Measurements from ENCODE around the gene EPS15. TPM values are rescaled to one million over a fixed set of nuclear protein-coding genes. Genes with fewer than 3 reads are reported as not detected.
A peak's percentile ranks its signal among the peaks of the same experiment; 100 is the strongest.
"Not testable (repeated sequence)": the region's sequence is repeated elsewhere in the genome, so short reads cannot be mapped to it uniquely, and the experiment has no call there.

EPS15 gene
- total RNA-seq, 1 donor from 2014 or later = 55.0 TPM

DNA sequence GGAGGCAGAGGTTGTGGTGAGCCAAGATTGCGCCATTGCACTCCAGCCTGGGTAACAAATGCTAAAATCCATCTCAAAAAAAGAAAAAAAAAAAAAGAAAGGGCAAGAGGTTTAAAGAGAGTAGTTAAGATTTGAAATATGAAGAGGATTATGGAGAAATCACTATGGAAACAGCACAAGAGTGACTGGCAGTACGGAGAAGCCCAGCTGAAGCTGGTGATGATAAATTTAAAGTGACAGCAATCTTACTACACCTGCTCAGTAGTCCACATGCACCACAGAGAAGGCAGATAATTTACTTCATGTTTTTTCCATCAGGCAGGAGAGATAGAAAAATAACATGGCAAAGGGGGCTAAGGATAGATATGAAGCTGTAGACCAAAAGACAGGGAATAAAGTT lies 56.8 kb downstream of the EPS15 start:
- peaks cover 46% of the 10 kb centered on the region for H3K36me3 Mint-ChIP-seq (ENCODE audit: low read depth)
- H3K4me3 Mint-ChIP-seq; DNase-seq; H3K27ac Mint-ChIP-seq; H3K4me1 Mint-ChIP-seq; intact Hi-C loops (cut with micrococcal nuclease); H3K27me3 Mint-ChIP-seq; H3K9me3 Mint-ChIP-seq: not testable (repeated sequence)

- intact Hi-C loops (cut with micrococcal nuclease) = no loop called here
- no peaks in the 10 kb centered on the region for H3K9me3 Mint-ChIP-seq
- H3K4me1 Mint-ChIP-seq = no peaks in the 10 kb centered on the region
- no peaks in the 10 kb centered on the region for H3K27me3 Mint-ChIP-seq
- no peak overlapping the region for H3K27ac Mint-ChIP-seq
- H3K4me3 Mint-ChIP-seq = no peak overlapping the region
- no peak for DNase-seq
- H3K36me3 Mint-ChIP-seq (ENCODE audit: low read depth) = peaks cover 33% of the 10 kb centered on the region
Measured at GRCh38 chr1:51454554-51454953, 64.5 kb downstream of the EPS15 start.

DNA sequence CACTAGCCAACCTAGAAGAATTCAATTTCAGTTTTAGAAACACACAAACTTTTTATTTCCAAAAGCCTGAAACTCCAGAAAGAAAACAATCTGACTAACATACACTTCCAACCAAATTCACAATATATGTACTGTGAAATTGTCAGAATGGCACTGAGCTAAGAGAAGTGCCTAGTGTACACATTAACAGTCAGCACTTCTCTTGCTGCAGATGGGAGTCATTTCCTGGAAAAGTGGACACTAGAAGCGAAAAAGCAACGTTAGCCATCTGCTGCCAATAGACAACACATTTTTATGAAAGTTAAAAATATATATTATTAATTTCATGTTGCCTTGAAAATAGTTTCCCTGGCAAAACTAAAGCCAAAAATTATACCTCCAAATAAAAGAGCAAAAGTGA lies 66.1 kb downstream of the EPS15 start:
- DNase-seq = no peak

GRCh38 chr1:51448844-51449454 lies 70.1 kb downstream of the EPS15 start:
- intact Hi-C loops (cut with micrococcal nuclease) = loop anchor here (10.0 kb wide), 1 partner anchor 316 kb away; no protein-coding TSS in a partner anchor
- DNase-seq, H3K27me3 Mint-ChIP-seq, H3K4me1 Mint-ChIP-seq, H3K9me3 Mint-ChIP-seq, H3K4me3 Mint-ChIP-seq, H3K27ac Mint-ChIP-seq: not testable (repeated sequence)
- H3K36me3 Mint-ChIP-seq (ENCODE audit: low read depth) = peaks cover 40% of the 10 kb centered on the region

More for the DNA sequence above, 66.1 kb downstream of the EPS15 start:
- Mint-ChIP-seq H3K27me3 (no peaks in the 10 kb centered on the region), H3K4me3 (no peak overlapping the region), H3K27ac (no peak overlapping the region), H3K4me1 (peaks cover under 1% of the 10 kb centered on the region), H3K9me3 (no peaks in the 10 kb centered on the region), H3K36me3 (ENCODE audit: low read depth) (peaks cover 35% of the 10 kb centered on the region)
- intact Hi-C loops (cut with micrococcal nuclease) = no loop called here

GRCh38 chr1:51445351-51446090 lies 73.5 kb downstream of the EPS15 start:
- Mint-ChIP-seq H3K4me1 (peaks cover 20% of the 10 kb centered on the region), H3K9me3 (no peaks in the 10 kb centered on the region), H3K27ac (no peak overlapping the region), H3K36me3 (ENCODE audit: low read depth) (peaks cover 50% of the 10 kb centered on the region), H3K27me3 (no peaks in the 10 kb centered on the region), H3K4me3 (no peak overlapping the region)
- intact Hi-C loops (cut with micrococcal nuclease) = loop anchor here (10.0 kb wide), 1 partner anchor 319 kb away; no protein-coding TSS in a partner anchor
- DNase-seq = no peak

- Mint-ChIP-seq H3K4me3 (no peak overlapping the region), H3K27ac (no peak overlapping the region), H3K9me3 (no peaks in the 10 kb centered on the region), H3K36me3 (ENCODE audit: low read depth) (peaks cover 50% of the 10 kb centered on the region), H3K4me1 (peaks cover 22% of the 10 kb centered on the region), H3K27me3 (no peaks in the 10 kb centered on the region)
- DNase-seq = no peak
- intact Hi-C loops (cut with micrococcal nuclease) = loop anchor here (5.0 to 10.0 kb wide), 2 partner anchors 73 to 320 kb away; partner anchors contain the start of gene EPS15
Measured at GRCh38 chr1:51444534-51445192, 74.4 kb downstream of the EPS15 start.

- intact Hi-C loops (cut with micrococcal nuclease) = loop anchor here (5.0 to 10.0 kb wide), 2 partner anchors 73 to 321 kb away; partner anchors contain the start of gene EPS15
- H3K9me3 Mint-ChIP-seq = no peaks in the 10 kb centered on the region
Measured at GRCh38 chr1:51444096-51444495, 75.0 kb downstream of the EPS15 start.

GRCh38 chr1:51443555-51443954 lies 75.5 kb downstream of the EPS15 start:
- intact Hi-C loops (cut with micrococcal nuclease) = loop anchor here (5.0 to 10.0 kb wide), 2 partner anchors 74 to 321 kb away; partner anchors contain the start of gene EPS15
- Mint-ChIP-seq H3K36me3 (ENCODE audit: low read depth) (peaks cover 47% of the 10 kb centered on the region), H3K27me3 (no peaks in the 10 kb centered on the region), H3K4me3 (no peak overlapping the region), H3K9me3 (no peaks in the 10 kb centered on the region), H3K4me1 (peaks cover 30% of the 10 kb centered on the region), H3K27ac (no peak overlapping the region)
- no peak for DNase-seq

More at GRCh38 chr1:51444096-51444495, 75.0 kb downstream of the EPS15 start:
- Mint-ChIP-seq H3K36me3 (ENCODE audit: low read depth) (peaks cover 45% of the 10 kb centered on the region), H3K27ac (no peak overlapping the region), H3K4me3 (no peak overlapping the region), H3K4me1 (peaks cover 25% of the 10 kb centered on the region), H3K27me3 (no peaks in the 10 kb centered on the region)
- no peak for DNase-seq

DNA sequence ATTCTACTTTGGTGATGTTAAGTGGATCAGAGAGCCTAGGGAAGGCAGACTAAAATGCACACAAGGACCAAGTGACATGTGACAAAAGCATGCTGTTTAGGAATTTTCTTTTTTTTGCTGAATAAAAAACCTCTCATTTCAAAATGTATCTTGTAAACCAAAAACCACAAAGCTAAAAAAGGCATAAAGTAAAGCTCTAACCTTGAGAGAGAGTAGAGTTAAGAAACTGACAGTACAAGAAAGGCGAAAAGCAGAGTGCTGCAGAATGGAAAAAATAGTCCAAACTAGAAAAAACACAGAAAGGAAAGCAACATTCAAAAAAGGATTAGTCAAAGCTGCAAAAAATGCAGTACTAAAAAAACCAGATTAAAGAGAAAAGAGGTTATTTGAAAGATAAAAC lies 76.5 kb downstream of the EPS15 start:
- H3K36me3 Mint-ChIP-seq (ENCODE audit: low read depth) = peaks cover 42% of the 10 kb centered on the region

DNA sequence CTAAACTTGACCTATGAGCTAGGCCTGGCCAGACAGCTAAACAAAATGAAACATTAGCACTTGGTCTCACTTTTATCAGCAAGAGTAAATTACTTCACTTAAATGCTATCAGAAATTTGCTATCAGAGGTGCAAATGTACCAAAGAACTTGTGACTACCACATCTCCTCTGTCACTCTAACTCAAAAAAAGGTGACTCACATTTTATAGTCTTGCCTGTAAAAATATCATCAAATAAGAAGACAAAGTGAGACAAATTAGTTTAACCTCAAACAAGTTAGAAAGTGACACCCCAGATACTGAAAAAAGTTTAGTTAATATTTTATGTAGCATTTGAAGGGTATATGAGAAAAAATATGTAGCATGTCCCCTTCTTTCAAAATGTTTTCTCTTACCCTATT lies 76.9 kb downstream of the EPS15 start:
- DNase-seq = no peak
- no peaks in the 10 kb centered on the region for H3K9me3 Mint-ChIP-seq
- H3K36me3 Mint-ChIP-seq (ENCODE audit: low read depth) = peaks cover 40% of the 10 kb centered on the region
- H3K4me1 Mint-ChIP-seq = peaks cover 29% of the 10 kb centered on the region
- H3K4me3 Mint-ChIP-seq = no peak overlapping the region
- intact Hi-C loops (cut with micrococcal nuclease) = loop anchor here (5.0 to 10.0 kb wide), 2 partner anchors 75 to 323 kb away; partner anchors contain the start of gene EPS15
- H3K27me3 Mint-ChIP-seq = no peaks in the 10 kb centered on the region
- peak overlapping the region; percentile 72 for H3K27ac Mint-ChIP-seq

More for the DNA sequence above, 76.5 kb downstream of the EPS15 start:
- intact Hi-C loops (cut with micrococcal nuclease) = loop anchor here (5.0 to 10.0 kb wide), 2 partner anchors 75 to 322 kb away; partner anchors contain the start of gene EPS15
- Mint-ChIP-seq H3K4me3 (no peak overlapping the region), H3K4me1 (peaks cover 29% of the 10 kb centered on the region), H3K27me3 (no peaks in the 10 kb centered on the region), H3K27ac (peak overlapping the region; percentile 72), H3K9me3 (no peaks in the 10 kb centered on the region)
- no peak for DNase-seq

GRCh38 chr1:51439895-51440294 lies 79.2 kb downstream of the EPS15 start:
- intact Hi-C loops (cut with micrococcal nuclease) = loop anchor here (5.0 to 10.0 kb wide), 2 partner anchors 77 to 325 kb away; partner anchors contain the start of gene EPS15
- Mint-ChIP-seq H3K27ac (no peak overlapping the region), H3K36me3 (ENCODE audit: low read depth) (peaks cover 38% of the 10 kb centered on the region), H3K4me3 (no peak overlapping the region), H3K9me3 (no peaks in the 10 kb centered on the region), H3K27me3 (no peaks in the 10 kb centered on the region), H3K4me1 (peaks cover 26% of the 10 kb centered on the region)
- DNase-seq = no peak

DNA sequence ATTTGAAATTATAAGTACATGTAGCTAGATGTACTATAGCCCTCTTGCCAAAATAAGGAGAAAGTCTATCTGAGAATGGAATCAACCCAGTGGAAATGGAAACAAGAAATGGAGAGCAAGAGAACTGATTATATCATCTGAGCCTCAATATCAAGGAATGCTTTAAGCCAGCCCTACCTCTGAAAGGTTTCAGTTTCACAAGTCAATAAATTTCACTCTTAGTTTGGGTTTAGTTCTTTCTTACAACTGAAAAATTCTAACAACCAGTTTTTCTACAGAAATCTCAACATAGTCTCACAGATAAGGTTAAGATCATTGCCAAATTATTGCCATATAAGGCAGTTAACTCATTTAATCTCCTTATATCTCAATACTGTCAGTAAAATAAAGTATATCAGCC lies 80.0 kb downstream of the EPS15 start:
- H3K4me3 Mint-ChIP-seq = peak overlapping the region; percentile 19
- H3K27ac Mint-ChIP-seq = no peak overlapping the region
- H3K4me1 Mint-ChIP-seq = peaks cover 28% of the 10 kb centered on the region
- H3K27me3 Mint-ChIP-seq = no peaks in the 10 kb centered on the region
- H3K9me3 Mint-ChIP-seq = no peaks in the 10 kb centered on the region
- intact Hi-C loops (cut with micrococcal nuclease) = no loop called here
- no peak for DNase-seq
- H3K36me3 Mint-ChIP-seq (ENCODE audit: low read depth) = peaks cover 39% of the 10 kb centered on the region

GRCh38 chr1:51437391-51437790 lies 81.7 kb downstream of the EPS15 start:
- Mint-ChIP-seq H3K4me1 (peaks cover 29% of the 10 kb centered on the region), H3K36me3 (ENCODE audit: low read depth) (peaks cover 42% of the 10 kb centered on the region)
- H3K27ac Mint-ChIP-seq; H3K4me3 Mint-ChIP-seq; H3K27me3 Mint-ChIP-seq; DNase-seq; H3K9me3 Mint-ChIP-seq; intact Hi-C loops (cut with micrococcal nuclease): not testable (repeated sequence)

Data from activated CD4-positive, alpha-beta T cell treated with anti-CD3 and anti-CD28 coated beads, Interleukin-2, amount 10 ng/mL, durations not matched to agents 24 days and 14 days (primary cell).